ENCODE measurements around the gene GALNT8. TPM values are rescaled to one million over a fixed set of nuclear protein-coding genes. Genes with fewer than 3 reads are reported as not detected.

The GALNT8 gene
- total RNA-seq: 1 to 10 TPM in 3 of 4 donors, under 1 TPM in 1; 0.78 to 2.4 (median 1.5) TPM

GRCh38 chr12:4719821-4720636 lies at the start of gene GALNT8:
Gene GALNT8 (plus strand): TSS chr12:4720400. CDS start chr12:4720678, 278 bp downstream.
- ATAC-seq: no peak
- 78 to 85% methylated on average over 11 to 12 of the region's 18 CpGs for WGBS, 2 donors (ENCODE audit: low coverage in 1 of 2)

GRCh38 chr12:4679711-4680110 lies 40.5 kb upstream of the GALNT8 start:
- no peak overlapping the region for H3K27ac ChIP-seq
- no peaks in the 10 kb centered on the region for H3K4me1 ChIP-seq
- TF ChIP-seq CTCF (IDR thresholded peaks at IDR 0.05) (no peak), POLR2A (IDR thresholded peaks at IDR 0.05) (no peak), POLR2AphosphoS5 (IDR thresholded peaks at IDR 0.05) (no peak), EP300 (IDR thresholded peaks at IDR 0.05) (no peak)
- no peaks in the 10 kb centered on the region for H3K27me3 ChIP-seq
- H3K9me3 ChIP-seq: no peaks in the 10 kb centered on the region
- no peak for ATAC-seq
- H3K4me3 ChIP-seq: no peak overlapping the region
- 71 to 89% methylated on average over 2 of the region's 2 CpGs for WGBS, 2 donors (ENCODE audit: low coverage in 1 of 2)
- H3K36me3 ChIP-seq: peaks cover 0 to 40% of the 10 kb centered on the region in 2 donors

More at GRCh38 chr12:4719821-4720636, at the start of gene GALNT8:
- Histone ChIP-seq H3K27me3 (peaks cover 18% of the 10 kb centered on the region), H3K27ac (no peak within 1 kb of the TSS), H3K4me3 (no peak within 1 kb of the TSS), H3K9me3 (no peaks in the 10 kb centered on the region), H3K36me3 (no peaks in the 10 kb centered on the region), H3K4me1 (no peaks in the 10 kb centered on the region)
- TF ChIP-seq POLR2AphosphoS5 (IDR thresholded peaks at IDR 0.05) (no peak), CTCF (IDR thresholded peaks at IDR 0.05) (no peak), EP300 (IDR thresholded peaks at IDR 0.05) (no peak)

GRCh38 chr12:4681732-4682131 lies 38.5 kb upstream of the GALNT8 start:
- no peak overlapping the region for H3K27ac ChIP-seq
- no peaks in the 10 kb centered on the region for H3K27me3 ChIP-seq
- no peak for ATAC-seq
- H3K4me1 ChIP-seq: no peaks in the 10 kb centered on the region
- TF ChIP-seq CTCF (IDR thresholded peaks at IDR 0.05) (no peak), POLR2A (IDR thresholded peaks at IDR 0.05) (no peak), POLR2AphosphoS5 (IDR thresholded peaks at IDR 0.05) (no peak), EP300 (IDR thresholded peaks at IDR 0.05) (no peak)
- peaks cover 0 to 60% of the 10 kb centered on the region in 2 donors for H3K36me3 ChIP-seq
- no peak overlapping the region for H3K4me3 ChIP-seq
- 75 to 93% methylated on average over 3 of the region's 3 CpGs for WGBS, 2 donors (ENCODE audit: low coverage in 1 of 2)
- H3K9me3 ChIP-seq: no peaks in the 10 kb centered on the region

- no peak for ATAC-seq
- Histone ChIP-seq H3K27ac (no peak overlapping the region), H3K4me1 (no peaks in the 10 kb centered on the region), H3K27me3 (no peaks in the 10 kb centered on the region), H3K36me3 (peaks cover 0 to 86% of the 10 kb centered on the region in 2 donors), H3K9me3 (no peaks in the 10 kb centered on the region), H3K4me3 (no peak overlapping the region)
- no peak for TF ChIP-seq CTCF (IDR thresholded peaks at IDR 0.05)
- 73 to 81% methylated on average over 4 to 8 of the region's 8 CpGs for WGBS, 2 donors (ENCODE audit: low coverage in 1 of 2)
Observed at GRCh38 chr12:4685317-4685716, 34.9 kb upstream of the GALNT8 start.

GRCh38 chr12:4690760-4691159 lies 29.4 kb upstream of the GALNT8 start:
- no peaks in the 10 kb centered on the region for H3K9me3 ChIP-seq
- ATAC-seq: no peak
- WGBS, 2 donors (ENCODE audit: low coverage in 1 of 2): 79 to 95% methylated on average over 4 to 5 of the region's 5 CpGs

More at GRCh38 chr12:4690760-4691159, 29.4 kb upstream of the GALNT8 start:
- Histone ChIP-seq H3K4me1 (no peaks in the 10 kb centered on the region), H3K4me3 (no peak overlapping the region), H3K27me3 (no peaks in the 10 kb centered on the region), H3K36me3 (peaks cover 0 to 76% of the 10 kb centered on the region in 2 donors), H3K27ac (no peak overlapping the region)
- TF ChIP-seq CTCF (IDR thresholded peaks at IDR 0.05): no peak
- TF ChIP-seq POLR2A (IDR thresholded peaks at IDR 0.05): no peak
- TF ChIP-seq EP300 (IDR thresholded peaks at IDR 0.05): no peak
- no peak for TF ChIP-seq POLR2AphosphoS5 (IDR thresholded peaks at IDR 0.05)
